ENCODE data around the gene FALEC.

The FALEC gene

GRCh38 chr1:150515328-150516049 lies at the start of gene FALEC:
TSS of gene FALEC (plus strand) at chr1:150515752.
- DNase-seq, result peak; percentile 98

- no peak for DNase-seq
Observed at GRCh38 chr1:150466964-150467363, 48.6 kb upstream of the FALEC start.

- DNase-seq, result no peak
Observed at GRCh38 chr1:150469291-150469690, 46.3 kb upstream of the FALEC start.

DNA sequence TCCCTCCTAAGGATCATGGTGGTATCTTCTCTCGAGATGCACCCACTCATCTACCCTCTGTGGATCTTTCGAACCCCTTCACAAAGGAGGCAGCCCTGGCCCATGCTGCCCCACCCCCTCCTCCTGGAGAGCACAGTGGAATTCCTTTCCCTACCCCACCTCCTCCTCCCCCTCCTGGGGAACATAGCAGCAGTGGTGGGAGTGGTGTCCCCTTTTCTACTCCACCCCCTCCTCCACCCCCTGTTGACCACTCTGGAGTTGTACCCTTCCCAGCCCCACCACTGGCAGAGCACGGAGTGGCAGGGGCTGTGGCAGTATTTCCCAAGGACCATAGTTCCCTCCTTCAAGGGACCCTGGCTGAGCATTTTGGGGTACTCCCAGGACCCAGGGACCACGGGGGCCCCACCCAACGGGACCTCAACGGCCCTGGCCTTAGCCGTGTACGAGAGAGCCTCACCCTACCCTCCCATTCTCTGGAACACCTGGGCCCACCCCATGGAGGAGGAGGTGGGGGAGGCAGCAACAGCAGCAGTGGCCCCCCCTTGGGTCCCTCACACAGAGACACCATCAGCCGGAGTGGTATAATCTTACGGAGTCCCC lies 42.9 kb upstream of the FALEC start:
- no peak for DNase-seq

DNA sequence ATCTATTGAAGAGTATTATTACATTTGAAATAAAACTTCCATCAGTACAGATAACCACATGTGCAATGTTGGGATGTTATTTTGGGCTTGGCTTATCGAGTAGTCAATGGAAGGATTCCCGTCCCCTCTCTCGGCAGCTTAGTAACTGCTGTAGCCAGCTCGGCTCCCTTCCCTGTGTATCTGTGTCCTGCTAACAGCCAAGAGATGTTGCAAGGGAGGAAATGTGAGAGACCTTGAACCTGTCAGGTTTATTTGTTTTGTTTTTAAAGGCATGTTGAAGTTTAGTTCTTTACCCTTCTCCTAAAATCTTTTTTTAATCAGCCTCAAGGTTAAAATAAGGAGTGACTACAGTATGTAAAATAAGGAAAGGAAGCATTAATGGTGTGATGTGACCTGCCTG lies 41.9 kb upstream of the FALEC start:
- DNase-seq, result no peak

DNA sequence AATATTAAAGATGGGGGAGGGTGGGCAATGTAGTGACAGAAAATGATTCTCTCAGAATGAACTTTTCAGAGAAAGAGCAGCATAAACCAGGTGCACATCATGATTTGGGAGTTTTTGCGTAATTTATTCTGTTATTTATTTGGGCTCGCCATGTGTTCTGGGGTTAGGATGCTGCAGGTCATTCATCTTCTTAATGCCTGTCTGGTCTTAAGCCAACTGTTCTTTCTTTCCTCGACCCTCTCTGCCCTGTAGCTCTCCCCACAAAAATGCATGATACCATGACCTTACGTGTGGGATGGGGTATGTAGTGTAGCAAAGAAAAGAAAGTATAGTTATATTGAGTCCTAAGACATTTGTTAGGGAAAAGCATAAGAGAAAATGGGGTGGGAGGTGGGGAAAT lies 40.7 kb upstream of the FALEC start:
- DNase-seq, result no peak

DNA sequence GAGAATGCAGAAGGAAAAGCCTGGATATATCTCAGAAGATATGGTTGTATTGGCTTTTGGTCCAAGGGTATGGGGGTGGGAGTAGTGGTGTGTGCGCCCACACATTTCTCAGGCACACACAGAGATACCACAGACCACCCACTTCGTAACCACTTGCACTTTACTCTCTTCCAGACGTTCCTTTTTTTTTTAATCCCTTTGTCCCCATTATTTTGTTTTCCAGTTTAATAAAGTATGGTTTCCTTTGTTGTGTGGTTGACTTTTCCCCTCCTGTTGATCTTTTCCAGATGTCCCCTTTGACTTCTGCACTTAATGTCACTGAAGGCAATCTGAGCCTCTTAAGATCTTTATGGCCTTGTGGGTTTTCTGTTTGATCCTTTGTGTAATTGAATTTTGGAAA lies 38.8 kb upstream of the FALEC start:
- no peak for DNase-seq

DNA sequence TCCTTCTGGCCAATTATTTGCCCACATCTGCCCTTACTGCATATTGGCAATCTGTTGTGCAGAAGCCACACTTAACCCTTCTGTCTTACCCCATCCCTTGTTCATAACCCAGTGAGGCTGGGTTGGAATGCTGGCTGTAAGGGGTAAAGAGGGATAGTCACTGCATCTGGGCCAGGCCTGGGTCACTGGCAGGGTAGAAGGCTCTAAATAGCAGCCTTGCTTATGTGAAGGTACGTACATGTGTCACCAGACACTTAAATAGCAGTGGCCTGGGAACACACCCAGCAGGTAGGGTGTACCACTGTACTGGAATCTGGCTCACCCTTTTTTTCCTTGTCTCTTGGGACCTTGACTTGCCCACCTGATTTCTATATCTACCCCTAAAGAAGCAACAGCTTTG lies 38.2 kb upstream of the FALEC start:
- DNase-seq, result no peak

GRCh38 chr1:150477733-150478132 lies 37.8 kb upstream of the FALEC start:
- no peak for DNase-seq

- no peak for DNase-seq
Observed at GRCh38 chr1:150479370-150479769, 36.2 kb upstream of the FALEC start.

GRCh38 chr1:150479927-150480352 lies 35.6 kb upstream of the FALEC start:
- no peak for DNase-seq

DNA sequence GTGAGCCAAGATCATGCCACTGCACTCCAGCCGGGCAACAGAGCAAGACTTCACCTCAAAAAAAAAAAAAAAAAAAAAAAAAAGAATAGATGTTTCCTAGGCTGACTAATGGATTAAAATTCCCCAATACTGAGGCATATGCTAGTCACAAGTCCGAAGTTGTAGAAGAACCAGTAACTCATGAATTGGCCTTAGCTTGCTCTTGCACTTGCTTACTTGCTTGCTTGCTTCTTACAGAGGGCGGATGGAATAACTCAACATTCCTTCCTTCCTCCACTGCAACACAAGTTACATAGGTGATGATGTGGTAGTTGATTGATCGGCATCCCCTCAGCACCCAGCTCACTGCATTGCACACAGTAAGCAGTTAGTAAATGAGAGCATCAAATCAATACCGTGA lies 31.1 kb upstream of the FALEC start:
- DNase-seq, result no peak

DNA sequence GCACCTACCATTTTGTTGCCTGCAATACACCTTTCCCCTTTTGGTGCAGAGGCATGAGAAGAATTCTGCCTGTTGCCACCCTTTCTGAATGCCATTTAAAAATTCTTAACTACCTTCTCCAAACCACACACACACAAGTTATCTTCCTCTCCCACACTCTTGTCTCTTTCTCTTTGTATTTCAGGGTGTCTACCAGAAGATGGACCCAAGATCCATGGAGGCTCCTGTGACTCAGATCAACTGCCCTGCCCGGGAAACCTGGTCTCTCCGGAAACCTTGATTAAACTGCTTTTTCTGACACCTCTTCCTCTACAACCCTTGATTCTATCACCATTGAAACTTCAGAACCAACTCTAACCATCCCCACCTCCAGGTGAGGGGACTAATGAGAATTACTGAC lies 30.7 kb upstream of the FALEC start:
- DNase-seq, result peak; percentile 69

DNA sequence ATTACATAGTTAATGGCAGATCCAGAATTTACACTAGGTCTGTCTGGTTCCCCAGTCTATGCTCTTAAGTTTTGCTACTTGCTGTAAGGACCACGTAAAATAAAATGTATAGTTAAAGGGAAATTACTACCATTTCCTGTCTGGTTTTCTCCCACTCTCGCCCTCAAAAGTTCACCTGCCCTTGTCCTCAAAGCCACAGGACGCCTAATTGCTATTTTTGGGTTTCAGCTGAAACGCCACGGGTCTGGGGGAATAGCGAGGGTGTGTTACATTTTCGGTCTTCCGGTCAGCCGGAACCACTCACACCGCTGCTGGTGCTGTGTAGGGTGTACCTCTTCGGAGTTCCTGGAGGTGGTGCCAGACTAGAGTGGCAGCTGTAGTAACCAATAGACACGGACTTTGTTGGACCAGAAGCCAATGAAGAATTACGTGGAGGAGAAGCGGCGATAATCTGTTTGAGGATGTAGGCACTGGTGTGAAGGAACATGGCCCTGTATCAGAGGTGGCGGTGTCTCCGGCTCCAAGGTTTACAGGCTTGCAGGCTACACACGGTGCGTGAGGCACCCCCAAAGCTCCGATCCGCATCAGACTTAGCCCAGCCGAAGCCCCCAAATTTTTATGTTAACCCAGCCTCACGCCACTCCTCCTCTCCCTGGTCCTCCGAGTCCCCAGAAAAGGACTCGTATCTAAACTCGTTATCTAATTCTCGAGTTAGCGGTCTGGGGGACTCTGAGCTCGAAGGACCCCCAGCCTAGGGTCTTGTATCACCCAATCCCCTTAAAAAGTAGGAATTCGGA lies 28.4 kb upstream of the FALEC start, which contains the start of gene TARS2:
TARS2 (plus strand) TSS at position 454 of the 797 bp plus-strand sequence; CDS start at position 486, 32 bp downstream.
- peak; percentile 99 for DNase-seq

DNA sequence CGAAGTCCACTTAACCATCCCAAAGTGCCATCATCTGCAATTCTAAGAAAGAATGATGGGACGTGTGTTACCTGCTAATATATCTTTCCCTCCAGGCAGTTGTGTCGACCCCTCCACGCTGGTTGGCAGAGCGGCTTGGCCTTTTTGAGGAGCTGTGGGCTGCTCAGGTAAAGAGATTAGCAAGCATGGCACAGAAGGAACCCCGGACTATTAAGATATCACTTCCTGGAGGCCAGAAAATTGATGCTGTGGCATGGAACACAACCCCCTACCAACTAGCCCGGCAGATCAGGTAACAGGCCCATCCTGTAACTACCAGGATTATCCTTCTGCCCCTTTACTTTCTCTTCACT lies 27.8 kb upstream of the FALEC start:
- DNase-seq, result peak; percentile 15

DNA sequence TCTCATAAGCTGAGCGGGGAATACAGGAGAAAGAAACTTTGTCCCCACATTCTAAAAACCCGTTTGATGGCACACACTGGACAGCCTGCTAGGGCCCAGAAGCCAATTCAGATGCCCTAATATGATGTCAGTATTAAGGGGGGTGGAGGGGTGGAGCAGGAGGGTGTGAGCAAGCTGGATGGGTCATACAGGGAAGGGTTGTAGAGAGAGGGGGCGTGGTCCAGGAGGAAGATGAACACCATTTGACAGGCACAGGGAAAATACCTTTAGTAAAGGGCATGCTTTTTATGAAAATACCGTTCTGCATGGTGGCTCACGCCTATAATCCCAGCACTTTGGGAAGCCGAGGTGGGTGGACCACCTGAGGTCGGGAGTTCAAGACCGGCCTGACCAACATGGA lies 22.4 kb upstream of the FALEC start:
- no peak for DNase-seq

DNA sequence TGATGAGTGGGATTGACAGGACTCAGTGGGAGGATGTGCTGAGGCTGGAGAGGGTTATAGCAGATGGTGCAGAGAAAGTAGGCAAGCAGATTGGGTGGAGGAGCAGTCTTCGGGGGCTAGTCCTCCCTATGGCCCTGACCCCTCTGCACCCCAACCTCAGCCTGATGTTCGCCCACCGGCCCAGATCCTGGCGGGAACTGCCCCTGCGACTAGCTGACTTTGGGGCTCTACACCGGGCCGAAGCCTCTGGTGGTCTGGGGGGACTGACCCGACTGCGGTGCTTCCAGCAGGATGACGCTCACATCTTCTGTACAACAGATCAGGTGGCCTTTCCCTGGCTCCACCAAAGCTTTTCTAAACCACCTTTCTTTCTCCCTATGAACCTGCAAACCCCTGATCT lies 17.2 kb upstream of the FALEC start:
- no peak for DNase-seq

DNA sequence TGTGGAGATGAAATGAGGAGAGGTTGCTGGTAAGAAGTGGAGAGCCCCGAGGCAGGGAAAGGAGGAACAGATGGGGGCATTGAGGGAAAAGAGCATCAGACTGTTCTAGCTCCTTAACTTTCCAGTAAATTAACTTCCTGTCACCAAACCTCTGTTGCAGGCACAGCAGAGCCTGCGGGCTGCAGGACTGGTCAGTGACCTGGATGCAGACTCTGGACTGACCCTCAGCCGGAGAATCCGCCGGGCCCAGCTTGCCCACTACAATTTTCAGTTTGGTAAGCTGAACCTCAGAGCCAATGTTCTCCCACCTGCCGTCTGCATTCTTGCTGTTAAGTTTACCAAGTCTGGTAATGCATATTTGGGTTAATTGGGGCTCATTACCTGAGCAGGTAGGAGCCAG lies 10.1 kb upstream of the FALEC start:
- no peak for DNase-seq

GRCh38 chr1:150507912-150508864 lies 7.4 kb upstream of the FALEC start, which contains the start of gene ECM1:
TSS of gene ECM1 (plus strand) at chr1:150508109. CDS start at chr1:150508210, 101 bp downstream.
- peak; percentile 73 for DNase-seq

- no peak for DNase-seq
Observed at GRCh38 chr1:150508982-150509381, 6.6 kb upstream of the FALEC start.

- DNase-seq, result no peak
Observed at GRCh38 chr1:150511551-150511950, 4.0 kb upstream of the FALEC start.

- no peak for DNase-seq
Observed at GRCh38 chr1:150511985-150512660, 3.4 kb upstream of the FALEC start.

All from hematopoietic multipotent progenitor cell treated with erythropoietin and hydrocortisone succinate and interleukin-3 and kit ligand, for 4 days (in vitro differentiated cells).